ENCODE results near the gene IGF2BP2.

DNA sequence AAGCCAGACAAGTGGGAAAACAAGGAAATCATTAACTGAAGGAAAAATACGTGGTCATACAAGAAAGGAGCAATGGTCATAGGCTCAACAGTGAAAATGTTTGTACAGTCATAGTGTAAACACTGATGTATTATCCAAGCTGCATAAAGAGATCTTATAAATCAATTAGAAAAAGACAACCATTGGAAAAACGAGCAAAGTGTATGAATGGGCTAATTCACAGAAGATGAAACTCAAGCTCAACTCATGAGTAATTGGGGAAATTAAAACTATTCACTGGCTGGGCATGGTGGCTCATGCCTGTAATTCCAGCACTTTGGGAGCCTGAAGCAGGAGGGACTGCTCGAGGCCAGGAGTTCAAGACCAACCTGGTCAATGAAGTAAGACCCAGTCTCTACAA, 6.4 kb upstream of the IGF2BP2 start:
- TF ChIP-seq CTCF (conservative IDR thresholded peaks at IDR 0.05; ENCODE audit: low read depth, low read length): no peak
- no peak for TF ChIP-seq EZH2 (IDR thresholded peaks at IDR 0.05; ENCODE audit: borderline replicate concordance, low read depth, low read length, poor library complexity, severe bottlenecking)

Measured in A673 (cell line).